Activated T-cell treated with anti-CD3 and anti-CD28 coated beads for 24 hours (primary cell): ENCODE results near the gene MON1A.
"Not testable (repeated sequence)": the region's sequence is repeated elsewhere in the genome, so short reads cannot be mapped to it uniquely, and the experiment has no call there.

Experiments
- DNase-seq: peaks from one replicate; pipeline ENCODE4 v3.0.0-alpha.2; 2020; ENCODE audit warnings: low read depth

Gene MON1A

DNA sequence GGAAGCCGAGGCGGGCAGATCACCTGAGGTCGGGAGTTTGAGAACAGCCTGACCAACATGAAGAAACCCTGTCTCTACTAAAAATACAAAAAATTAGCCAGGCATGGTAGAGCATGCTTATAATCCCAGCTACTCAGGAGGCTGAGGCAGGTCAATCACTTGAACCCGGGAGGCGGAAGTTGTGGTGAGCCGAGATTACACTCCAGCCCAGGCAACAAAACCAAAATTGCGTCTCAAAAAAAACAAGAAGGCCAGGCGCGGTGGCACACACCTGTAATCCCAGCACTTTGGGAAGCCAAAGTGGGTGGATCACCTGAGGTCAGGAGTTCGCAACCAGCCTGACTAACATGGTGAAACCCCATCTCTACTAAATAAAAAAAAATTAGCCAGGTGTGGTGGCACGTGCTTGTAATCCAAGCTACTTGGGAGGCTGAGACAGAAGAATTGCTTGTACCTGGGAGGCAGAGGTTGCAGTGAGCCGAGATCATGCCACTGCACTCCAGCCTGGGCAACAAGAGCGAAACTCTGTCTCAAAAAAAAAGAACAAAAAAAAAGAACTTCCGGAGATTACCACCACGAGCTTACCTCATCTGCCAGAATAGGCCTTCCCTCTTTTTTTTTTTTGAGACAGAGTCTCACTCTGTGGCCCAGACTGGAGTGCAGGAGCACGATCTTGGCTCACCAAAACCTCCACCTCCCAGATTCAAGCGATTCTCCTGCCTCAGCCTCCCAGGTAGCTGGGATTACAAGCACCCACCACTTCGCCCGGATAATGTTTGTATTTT is 11.6 kb downstream of the MON1A start:
- DNase-seq = not testable (repeated sequence)

DNA sequence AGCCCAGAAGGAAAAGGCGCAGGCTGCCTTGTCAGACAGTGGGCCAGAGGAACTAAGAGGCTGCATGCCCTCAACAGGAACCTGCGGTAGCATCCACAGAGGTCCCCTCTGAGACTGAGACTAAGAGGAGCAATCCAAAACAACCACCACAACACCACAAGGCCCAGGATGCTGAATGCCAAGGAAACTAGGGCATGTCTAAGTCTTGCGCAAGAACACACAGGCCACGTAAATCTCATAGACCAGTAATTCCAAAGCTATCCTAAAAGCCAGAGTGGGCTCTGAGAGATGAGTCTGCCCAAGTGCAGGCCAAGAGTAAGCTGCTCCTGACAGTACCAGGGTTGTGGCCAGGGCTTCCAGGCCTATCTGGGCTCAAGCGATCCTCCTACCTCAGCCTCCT is 12.9 kb downstream of the MON1A start:
- no peak for DNase-seq

GRCh38 chr3:49914906-49915305 is 14.7 kb downstream of the MON1A start:
- DNase-seq = no peak

GRCh38 chr3:49912881-49913281 is 16.7 kb downstream of the MON1A start:
- no peak for DNase-seq

DNA sequence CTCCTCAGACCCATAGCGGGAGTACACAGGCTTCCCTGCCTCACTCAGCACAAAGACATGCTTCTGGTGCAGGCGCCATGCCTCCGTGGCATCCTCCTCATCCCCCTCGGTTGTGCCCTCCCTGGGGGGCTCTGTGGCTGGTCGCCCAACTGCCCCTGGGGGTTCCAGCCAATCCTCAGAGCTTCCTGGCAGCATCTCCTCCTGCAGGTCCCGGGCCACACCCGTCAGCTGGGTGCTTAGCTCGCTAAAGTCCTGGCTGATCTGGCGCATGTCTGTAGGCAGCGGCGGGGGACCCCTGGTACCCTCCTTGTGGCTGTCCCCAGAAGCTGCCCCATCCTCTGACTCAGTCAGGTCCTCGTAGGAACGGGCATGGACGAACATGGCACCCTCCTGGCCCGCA is 18.0 kb downstream of the MON1A start:
- no peak for DNase-seq

DNA sequence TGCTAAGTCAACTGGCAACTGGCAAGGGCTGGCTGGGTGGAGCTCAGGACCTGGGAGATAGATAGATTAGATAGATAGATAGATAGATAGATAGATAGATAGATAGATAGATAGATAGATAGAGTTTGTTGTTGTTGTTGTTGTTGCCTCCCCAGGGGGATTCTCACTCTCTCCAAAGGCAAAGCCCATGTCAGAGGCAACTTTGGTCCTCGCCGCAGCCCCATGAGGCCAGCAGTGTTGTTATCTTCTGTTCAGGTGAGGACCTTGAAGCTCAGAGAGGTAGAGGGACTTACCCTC is 18.5 kb downstream of the MON1A start:
- no peak for DNase-seq

GRCh38 chr3:49910409-49911123 is 19.0 kb downstream of the MON1A start:
- no peak for DNase-seq

DNA sequence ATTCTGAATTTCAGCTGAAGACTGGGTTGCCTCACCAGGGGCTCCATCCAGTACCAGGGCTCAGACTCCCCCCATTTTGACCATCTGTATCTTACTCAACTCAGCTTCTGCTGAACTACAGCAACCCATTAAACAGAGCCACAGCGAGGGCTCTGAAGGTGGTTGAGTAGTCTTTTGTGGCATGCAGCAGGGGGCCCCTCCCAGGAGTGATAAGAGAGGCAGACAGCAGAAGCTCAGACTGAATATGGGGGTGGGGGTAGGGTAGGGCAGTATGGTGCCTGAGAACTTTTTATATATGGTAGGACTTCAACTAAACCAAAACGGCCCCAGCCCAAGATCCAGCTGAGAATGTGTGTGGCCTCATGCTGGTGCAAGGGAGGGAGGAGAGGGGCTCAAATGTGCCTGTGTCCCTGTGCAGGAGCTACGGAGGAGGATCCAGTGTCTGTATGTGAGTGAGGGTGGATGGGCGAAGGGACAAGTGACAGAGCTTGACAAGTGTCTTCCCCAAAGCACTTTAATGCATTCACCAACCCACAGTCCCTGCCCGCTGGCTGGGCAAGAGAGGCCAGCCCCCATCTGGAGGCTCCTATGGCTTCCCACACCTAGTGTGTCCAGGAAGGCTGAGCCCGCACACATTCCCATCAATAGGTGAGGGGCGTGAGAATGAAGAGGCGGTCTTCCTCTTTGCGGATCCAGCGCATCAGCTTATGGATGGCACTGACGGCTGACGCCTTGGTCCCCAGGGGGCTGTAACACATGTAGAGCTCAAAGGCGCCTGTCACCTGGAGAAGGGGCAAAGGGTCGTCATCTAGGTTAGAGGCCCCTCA is 21.0 kb downstream of the MON1A start:
- DNase-seq = no peak

DNA sequence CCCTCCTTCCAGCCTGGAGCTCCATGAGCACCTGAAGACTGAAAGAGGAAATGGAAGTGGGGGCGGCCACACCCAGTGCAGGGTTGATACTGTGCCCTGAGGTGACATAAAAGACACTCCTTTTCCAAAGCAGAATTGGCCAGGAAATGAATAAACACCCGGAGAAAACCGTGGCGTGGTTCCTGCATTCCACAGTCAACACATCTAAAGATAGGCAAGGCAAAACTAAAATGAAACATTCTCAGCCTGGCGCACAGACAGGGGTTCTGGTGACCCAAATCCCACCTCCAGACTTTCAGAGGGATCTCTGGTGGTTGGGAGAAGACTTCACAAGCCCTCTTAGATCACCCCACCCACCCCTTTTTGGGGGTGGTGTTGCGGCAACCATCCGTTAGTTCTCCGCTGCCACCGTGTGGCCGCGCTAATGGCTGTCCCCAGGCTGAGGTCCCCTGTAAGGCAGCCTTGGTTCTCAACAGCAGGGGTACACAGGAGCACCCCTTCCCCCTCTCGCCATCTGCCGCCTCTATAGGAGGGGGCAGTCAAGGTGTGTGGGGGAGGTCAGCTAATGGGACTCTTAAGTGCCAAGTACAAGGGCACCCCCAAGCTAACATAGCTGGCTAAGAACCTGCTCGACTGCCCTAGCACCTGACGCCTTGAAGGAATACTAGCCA is 23.4 kb downstream of the MON1A start:
- peak; percentile 37 for DNase-seq

DNA sequence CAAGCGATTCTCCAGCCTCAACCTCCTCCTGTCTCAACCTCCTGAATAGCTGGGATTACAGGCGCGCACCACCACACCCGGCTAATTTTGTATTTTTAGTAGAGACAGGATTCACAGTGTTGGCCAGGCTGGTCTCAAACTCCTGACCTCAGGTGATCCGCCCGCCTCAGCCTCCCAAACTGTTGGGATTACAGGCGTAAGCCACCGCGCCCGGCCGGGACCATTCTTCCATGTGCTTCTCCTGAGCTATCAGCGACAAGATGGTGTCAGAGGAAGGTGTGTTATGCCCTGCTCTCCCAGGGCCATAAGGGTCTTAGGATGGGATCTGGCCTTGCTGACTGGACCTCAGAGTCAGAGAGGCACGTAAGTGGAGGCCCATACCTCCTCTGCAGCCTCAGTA is 25.2 kb downstream of the MON1A start:
- DNase-seq = not testable (repeated sequence)

GRCh38 chr3:49903451-49904424 is 25.9 kb downstream of the MON1A start, which contains the start of gene MST1R:
Gene MST1R (minus strand): TSS chr3:49903873. CDS start chr3:49903609, 264 bp downstream.
- peak; percentile 72 for DNase-seq

DNA sequence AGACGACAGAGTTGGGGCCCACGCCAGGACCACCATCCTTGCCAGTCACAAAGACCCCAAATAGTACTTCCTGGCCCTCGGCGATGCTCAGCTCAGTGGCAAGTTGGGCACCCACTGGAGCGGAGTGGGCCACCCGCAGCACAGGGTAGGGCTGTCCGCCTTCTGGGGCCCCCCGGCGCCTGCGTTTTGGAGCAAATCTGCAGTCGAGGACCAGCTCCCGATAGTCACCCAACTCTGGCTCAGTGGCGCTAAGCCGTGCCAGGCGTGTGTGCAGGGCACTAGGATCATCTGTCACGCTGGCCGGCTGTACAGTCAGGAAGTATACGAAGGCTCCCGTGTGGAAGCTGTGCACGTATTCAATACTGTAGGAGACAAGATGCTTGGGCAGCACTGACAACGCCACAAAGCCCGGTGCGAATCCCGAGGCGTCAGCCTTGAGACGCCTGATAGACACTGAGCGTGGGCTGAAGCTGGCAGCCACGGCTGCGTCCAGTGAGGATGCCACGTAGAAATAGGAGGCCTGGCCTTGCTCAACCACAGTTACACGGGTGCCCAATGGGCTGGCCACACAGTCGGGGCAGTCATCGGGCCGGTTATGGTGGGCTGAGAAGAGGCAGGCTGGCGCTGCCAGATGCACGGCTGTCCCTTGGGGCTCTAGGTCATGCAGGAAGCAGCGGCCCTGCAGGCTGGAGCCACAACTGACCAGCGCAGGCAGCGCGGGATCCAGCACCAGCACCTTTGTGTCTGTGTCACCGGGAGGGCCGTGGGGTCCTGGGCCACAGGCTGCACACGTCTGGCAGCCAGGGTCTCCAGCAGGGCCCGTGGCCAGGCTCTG is 26.9 kb downstream of the MON1A start:
- DNase-seq = no peak

DNA sequence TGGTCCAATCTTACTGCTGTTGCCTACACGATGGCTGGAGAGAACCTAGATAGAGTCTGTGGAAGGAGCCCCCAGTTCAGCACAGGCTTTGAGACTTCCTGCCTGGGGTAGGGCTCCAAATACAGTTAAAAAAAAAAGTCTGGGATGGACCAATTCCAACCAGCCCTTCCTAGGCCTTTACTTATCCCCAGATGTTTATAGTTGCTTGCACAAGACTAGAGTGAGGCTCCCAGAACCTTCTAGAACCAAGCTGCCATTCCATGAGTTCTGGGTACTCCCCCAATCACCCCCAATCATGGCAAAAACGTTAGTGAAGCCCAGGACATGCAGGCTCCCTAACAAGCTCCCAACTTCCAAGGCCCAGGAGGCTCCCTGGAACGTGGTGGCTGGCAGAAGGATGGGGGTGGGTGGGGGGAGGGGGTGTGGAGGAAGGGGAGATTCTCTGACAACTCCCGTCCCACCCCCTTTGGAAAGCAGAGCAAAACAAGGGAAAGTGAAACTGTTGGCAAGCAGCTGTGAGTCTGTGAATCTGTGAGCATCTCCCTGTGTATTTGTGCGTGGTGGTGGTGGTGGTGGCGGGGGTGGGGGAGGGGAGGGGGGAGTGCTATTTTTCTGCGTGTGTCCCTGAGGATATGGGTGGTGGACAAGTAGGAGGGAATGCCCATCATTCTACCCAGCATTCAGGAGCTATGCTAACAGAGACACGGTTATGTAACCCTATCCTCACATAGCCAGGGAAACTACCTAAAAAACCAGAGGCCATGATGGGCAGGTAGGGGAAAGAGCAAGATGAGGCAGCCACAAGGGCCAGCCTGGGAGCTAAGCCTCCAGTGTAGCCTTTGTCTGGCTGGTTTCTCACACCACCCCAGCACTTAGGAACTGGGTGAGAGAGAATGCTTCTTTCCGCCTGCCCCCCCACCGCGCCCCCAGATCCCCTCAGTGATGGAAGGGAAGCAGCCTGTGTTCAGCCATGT is 28.0 kb downstream of the MON1A start:
- no peak for DNase-seq

DNA sequence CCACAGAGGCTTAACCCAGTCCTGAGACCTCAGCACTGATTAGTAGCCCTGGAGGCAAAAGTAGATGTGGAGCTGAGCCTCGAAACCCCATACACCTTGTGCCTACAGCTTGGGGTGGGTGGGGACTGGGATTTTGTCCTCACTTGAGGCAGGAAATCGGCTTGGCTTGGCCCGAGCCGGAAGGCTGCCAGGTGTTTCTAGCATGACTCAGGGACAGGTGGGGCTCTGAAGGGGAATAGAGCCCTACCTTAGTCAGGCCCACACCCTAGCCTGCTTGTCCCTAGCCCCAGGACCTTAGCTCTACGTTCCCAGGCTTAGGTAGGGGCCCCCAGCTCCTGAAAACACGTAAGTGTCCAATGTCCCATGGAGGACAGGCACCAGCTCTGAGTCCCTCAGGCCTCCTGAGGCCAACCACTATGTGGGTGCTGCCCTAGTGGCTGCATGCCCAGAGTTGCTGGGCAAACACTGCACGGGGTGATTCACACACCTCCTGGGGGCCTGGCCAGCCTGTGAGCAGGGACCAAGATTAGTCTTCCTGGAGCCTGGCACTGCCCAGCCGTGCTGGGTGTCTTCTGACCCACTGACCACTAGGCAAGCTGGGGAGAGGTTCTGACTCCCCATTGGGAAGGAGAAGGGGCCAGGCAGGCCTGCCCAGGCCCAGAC is 29.0 kb downstream of the MON1A start:
- DNase-seq = no peak

- DNase-seq = no peak
These were observed 29.8 kb downstream of the MON1A start for GRCh38 chr3:49899815-49900214.

GRCh38 chr3:49898991-49899390 is 30.6 kb downstream of the MON1A start:
- DNase-seq = no peak

DNA sequence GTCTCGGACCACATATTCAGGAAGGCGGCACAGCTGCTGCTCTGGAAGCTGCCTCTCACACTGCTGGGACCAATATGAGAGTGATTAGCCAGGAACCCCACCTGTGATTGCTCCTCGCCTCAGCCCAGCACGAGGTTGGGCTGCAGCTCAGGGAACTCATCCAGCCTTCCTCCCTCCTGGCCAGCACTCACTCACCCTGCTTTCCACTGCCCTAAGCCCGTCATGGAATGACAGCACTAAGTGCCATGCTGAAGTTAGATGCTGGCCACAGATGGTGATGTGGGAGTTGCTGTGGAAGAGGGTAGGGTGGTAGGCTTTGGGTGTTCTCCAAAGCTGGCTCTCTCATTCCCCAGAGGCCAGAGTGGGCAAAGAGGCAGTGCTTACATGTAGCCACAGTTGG is 33.3 kb downstream of the MON1A start:
- DNase-seq = no peak

DNA sequence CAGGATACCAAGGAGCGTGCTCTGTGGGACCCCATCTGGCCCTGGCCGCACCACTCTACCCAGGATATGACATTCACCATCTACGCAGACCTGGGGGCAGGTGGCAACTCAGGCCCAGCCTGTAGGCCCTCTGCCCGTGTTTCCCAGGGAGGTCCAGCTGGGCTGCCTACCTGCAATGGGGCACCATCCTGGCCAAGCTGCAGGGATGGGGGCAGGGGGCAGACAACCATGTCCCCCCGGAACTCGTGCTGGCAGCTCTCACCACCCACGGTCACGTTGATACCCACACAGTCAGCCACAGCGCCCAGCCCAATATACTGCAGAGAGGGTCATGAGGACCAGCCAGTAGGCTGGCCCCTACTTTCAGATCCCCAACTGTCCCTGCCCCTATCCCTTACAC is 33.8 kb downstream of the MON1A start:
- DNase-seq = no peak
